ENCODE results near the gene CAMTA1. TPM values are rescaled to one million over a fixed set of nuclear protein-coding genes. Genes with fewer than 3 reads are reported as not detected.

CAMTA1 gene
- total RNA-seq, 1 experiment from 2014 or later: 82.2 TPM

- Histone ChIP-seq H3K4me1 (ENCODE audit: control insufficient read depth, insufficient read depth, low read length) (no peaks in the 10 kb centered on the region), H3K9me3 (ENCODE audit: control insufficient read depth, insufficient read depth, low read depth, low read length) (no peaks in the 10 kb centered on the region), H3K27ac (ENCODE audit: low read length) (no peak overlapping the region), H3K4me3 (ENCODE audit: low read depth in 2 of 2, low read length in 2 of 2) (no peak overlapping the region), H3K27me3 (ENCODE audit: control insufficient read depth, insufficient read depth, low read length) (no peaks in the 10 kb centered on the region), H3K36me3 (ENCODE audit: control insufficient read depth, insufficient read depth, low read length) (no peaks in the 10 kb centered on the region)
- DNase-seq (ENCODE audit: low read depth, low spot score): no peak
- in situ Hi-C loops (cut with HindIII; ENCODE audit: low pct_unique_long_range_greater_than_20kb, low sequenced_read_pairs) (no loop called here), intact Hi-C loops (cut with micrococcal nuclease; ENCODE audit: unreplicated experiment) (no loop called here)
- BruUV-seq (replicated peaks): no TSS peak
- no peak for ATAC-seq
- ChIA-PET POLR2A (no interaction called here), CTCF (no interaction called here)
- no peak for TF ChIP-seq REST (IDR thresholded peaks at IDR 0.05; ENCODE audit: insufficient read depth in 1 of 2, low read depth in 2 of 2, low read length in 1 of 2)
- no peak for TF ChIP-seq POLR2AphosphoS5 (IDR thresholded peaks at IDR 0.05; ENCODE audit: low read depth, low read length)
- no peak for TF ChIP-seq SIN3A (IDR thresholded peaks at IDR 0.05; ENCODE audit: borderline replicate concordance, insufficient read depth, low read depth, low read length)
- TF ChIP-seq CTCF (IDR thresholded peaks at IDR 0.05): no peak
- TF ChIP-seq TCF7L2 (IDR thresholded peaks at IDR 0.05; ENCODE audit: low read depth, low read length): no peak
These were observed 318.6 kb downstream of the CAMTA1 start for GRCh38 chr1:7103874-7104273.

- in situ Hi-C loops (cut with HindIII; ENCODE audit: low pct_unique_long_range_greater_than_20kb, low sequenced_read_pairs): no loop called here
- no peak for ATAC-seq
These were observed 319.1 kb downstream of the CAMTA1 start for GRCh38 chr1:7104339-7104738.

More at GRCh38 chr1:7104339-7104738, 319.1 kb downstream of the CAMTA1 start:
- CTCF ChIA-PET: no interaction called here
- H3K36me3 ChIP-seq (ENCODE audit: control insufficient read depth, insufficient read depth, low read length): no peaks in the 10 kb centered on the region
- no peaks in the 10 kb centered on the region for H3K4me1 ChIP-seq (ENCODE audit: control insufficient read depth, insufficient read depth, low read length)
- intact Hi-C loops (cut with micrococcal nuclease; ENCODE audit: unreplicated experiment): no loop called here
- DNase-seq (ENCODE audit: low read depth, low spot score): no peak
- H3K27me3 ChIP-seq (ENCODE audit: control insufficient read depth, insufficient read depth, low read length): no peaks in the 10 kb centered on the region
- H3K9me3 ChIP-seq (ENCODE audit: control insufficient read depth, insufficient read depth, low read depth, low read length): no peaks in the 10 kb centered on the region
- POLR2A ChIA-PET: no interaction called here
- no peak overlapping the region for H3K4me3 ChIP-seq (ENCODE audit: low read depth in 2 of 2, low read length in 2 of 2)
- no TSS peak for BruUV-seq (replicated peaks)
- TF ChIP-seq TCF7L2 (IDR thresholded peaks at IDR 0.05; ENCODE audit: low read depth, low read length) (no peak), POLR2AphosphoS5 (IDR thresholded peaks at IDR 0.05; ENCODE audit: low read depth, low read length) (no peak), SIN3A (IDR thresholded peaks at IDR 0.05; ENCODE audit: borderline replicate concordance, insufficient read depth, low read depth, low read length) (no peak), CTCF (IDR thresholded peaks at IDR 0.05) (no peak), REST (IDR thresholded peaks at IDR 0.05; ENCODE audit: insufficient read depth in 1 of 2, low read depth in 2 of 2, low read length in 1 of 2) (no peak)
- H3K27ac ChIP-seq (ENCODE audit: low read length): no peak overlapping the region
